HepG2 (cell line): ENCODE data around the gene DDN. TPM values are rescaled to one million over a fixed set of nuclear protein-coding genes. Genes with fewer than 3 reads are reported as not detected.

Experiments used
- ATAC-seq: fragments of 200-7000 bp; cut with Tn5 transposase; 3 replicates; pipeline ENCODE4 v1.9.1; 2020; ENCODE audit warnings: mild to moderate bottlenecking, moderate library complexity
- BruUV-seq: library from RNA; stranded (reverse); fragments of 400-500 nt; replicated peaks from 2 replicates; lab custom pipeline; 2021; lab: Mats Ljungman, UMichigan
- CTCF ChIA-PET: fragments of 300-600 bp; formaldehyde crosslinking; extraction: SDS; loops from one replicate; lab custom pipeline; 2021; ENCODE audit warnings: low total read pairs, inconsistent platforms, low intra/inter-chr PET ratio; lab: Yijun Ruan, JAX
- POLR2A ChIA-PET: fragments of 350-600 bp; sonication (Branson Sonifier 250); formaldehyde crosslinking; loops from one replicate; lab custom pipeline; 2020; ENCODE audit warnings: antibody characterized with exemption, inconsistent platforms; lab: Yijun Ruan, JAX
- DNase-seq: peaks from one replicate; pipeline ENCODE4 v3.0.0-alpha.2; 2015; ENCODE audit warnings: low spot score
- FAIRE-seq: peaks from 3 replicates; lab custom pipeline; 2011; peaks lifted over from hg19 to GRCh38; lab: Jason Lieb, UNC
- H2AFZ ChIP-seq: one replicate; pipeline ENCODE4 v1.6.1; 2011; ENCODE audit warnings: low read length, inconsistent platforms
- H3K27ac ChIP-seq: fragments of 300-600 bp; 3 replicates; pipeline ENCODE4 v1.8.0; 2011; ENCODE audit warnings: mixed run types, mild to moderate bottlenecking, mixed read lengths, low read length, inconsistent platforms; ENCODE audit not compliant: insufficient read depth; ENCODE audit errors: extremely low read length
- H3K27me3 ChIP-seq, 2 experiments: fragments of 200-600 bp in 1 of 2; 2 replicates in 1 of 2; 3 replicates in 1 of 2; pipeline versions ENCODE4 v1.6.0 to v1.8.0; 2011; ENCODE audit warnings: low read length in 2 of 2, mild to moderate bottlenecking in 2 of 2, moderate library complexity in 2 of 2, inconsistent platforms in 1 of 2; ENCODE audit not compliant: insufficient read depth in 2 of 2, control insufficient read depth in 1 of 2
- H3K36me3 ChIP-seq, 2 experiments: fragments of 200-600 bp in 1 of 2; replicated peaks in 1 of 2; 2 replicates in 1 of 2; 3 replicates in 1 of 2; pipeline versions ENCODE4 v1.5.1 to v1.8.0; 2011; ENCODE audit warnings: low read length in 2 of 2, inconsistent platforms in 1 of 2; ENCODE audit not compliant: insufficient read depth in 2 of 2, control insufficient read depth in 1 of 2
- H3K4me1 ChIP-seq: 2 replicates; pipeline ENCODE4 v1.5.1; 2012; ENCODE audit warnings: low read length, inconsistent platforms; ENCODE audit not compliant: insufficient read depth
- H3K4me2 ChIP-seq: 2 replicates; pipeline ENCODE4 v1.6.0; 2011; ENCODE audit warnings: low read depth, low read length, inconsistent platforms
- H3K4me3 ChIP-seq, 3 experiments: fragments of 200-600 bp in 1 of 3; sonication (generic), shearing (Covaris generic) in 1 of 3; replicated peaks in 1 of 3; 2 replicates each; pipeline ENCODE4 v1.5.1; 2011 to 2016; ENCODE audit warnings: low read length in 3 of 3, inconsistent platforms in 2 of 3, low read depth in 2 of 3, mild to moderate bottlenecking in 2 of 3, control low read depth in 1 of 3, mixed read lengths in 1 of 3; ENCODE audit not compliant: insufficient read depth in 1 of 3
- H3K79me2 ChIP-seq: one replicate; pipeline ENCODE4 v1.6.1; 2011; ENCODE audit warnings: low read length, inconsistent platforms; ENCODE audit not compliant: insufficient read depth
- H3K9ac ChIP-seq: 2 replicates; pipeline ENCODE4 v1.6.0; 2011; ENCODE audit warnings: mild to moderate bottlenecking, low read depth, low read length, inconsistent platforms; ENCODE audit not compliant: insufficient read depth
- H3K9me3 ChIP-seq: 2 replicates; pipeline ENCODE4 v1.5.1; 2012; ENCODE audit warnings: mild to moderate bottlenecking, low read length
- H4K20me1 ChIP-seq: 2 replicates; pipeline ENCODE4 v1.6.0; 2011; ENCODE audit warnings: inconsistent platforms, mild to moderate bottlenecking, low read length, moderate library complexity; ENCODE audit not compliant: insufficient read depth
- AGO2 ChIP-seq: fragments of 200-400 bp; formaldehyde crosslinking; optimal IDR thresholded peaks from 2 replicates; pipeline ENCODE3; 2017; ENCODE audit warnings: mild to moderate bottlenecking, low read depth, low read length, moderate library complexity
- ETV5 ChIP-seq: IDR thresholded peaks from 2 replicates; pipeline ENCODE4 v1.6.1; 2018; ENCODE audit warnings: missing biosample characterization, missing genetic modification reagents, inconsistent platforms, borderline replicate concordance
- HNRNPL ChIP-seq: fragments of 200-400 bp; formaldehyde crosslinking; IDR thresholded peaks from 2 replicates; pipeline ENCODE4 v1.6.1; 2017; ENCODE audit warnings: mild to moderate bottlenecking, low read depth, low read length
- MIER2 ChIP-seq: IDR thresholded peaks from 2 replicates; pipeline ENCODE4 v1.6.1; 2016; ENCODE audit warnings: missing biosample characterization, missing genetic modification reagents
- PAX8 ChIP-seq: sonication (generic); formaldehyde crosslinking; IDR thresholded peaks from 2 replicates; pipeline ENCODE4 v1.8.0; 2022; ENCODE audit warnings: mild to moderate bottlenecking, missing genetic modification reagents, borderline replicate concordance
- RARG ChIP-seq: sonication (generic); formaldehyde crosslinking; IDR thresholded peaks from 2 replicates; pipeline ENCODE4 v1.4.0; 2020; ENCODE audit warnings: low read depth, mild to moderate bottlenecking, missing genetic modification reagents
- SRF ChIP-seq: IDR thresholded peaks from 2 replicates; pipeline ENCODE4 v1.6.1; 2011; ENCODE audit warnings: mild to moderate bottlenecking, low read depth, low read length, moderate library complexity
- ZNF552 ChIP-seq: sonication (generic); formaldehyde crosslinking; IDR thresholded peaks from 2 replicates; pipeline ENCODE4 v1.9.0; 2022; ENCODE audit warnings: missing genetic modification reagents, mild to moderate bottlenecking, borderline replicate concordance
- ZNF704 ChIP-seq: sonication (generic); formaldehyde crosslinking; IDR thresholded peaks from 2 replicates; pipeline ENCODE4 v1.8.1; 2023; ENCODE audit warnings: mild to moderate bottlenecking, inconsistent platforms, moderate library complexity, missing genetic modification reagents, borderline replicate concordance
- ZNF781 ChIP-seq: sonication (generic); formaldehyde crosslinking; IDR thresholded peaks from 2 replicates; pipeline ENCODE4 v1.5.1; 2020; ENCODE audit warnings: borderline replicate concordance, mild to moderate bottlenecking, missing genetic modification reagents; ENCODE audit errors: not compliant biosample characterization
- WGBS: methylation state at CpG from one replicate; pipeline ENCODE4 v1.1.6; 2017; ENCODE audit warnings: low lambda C conversion rate; 5-methylcytosine and 5-hydroxymethylcytosine counted together
- in situ Hi-C: cut with HindIII; loops from 2 replicates; pipeline ENCODE4 v1.10.0; 2017; ENCODE audit warnings: low pct_unique_long_range_greater_than_20kb; ENCODE audit not compliant: extremely low pct_ligation_motif_present
- intact Hi-C: fragments of 100-400 bp; cut with micrococcal nuclease; formaldehyde crosslinking; loops from one replicate; pipeline ENCODE4 v1.10.0; 2022; ENCODE audit not compliant: unreplicated experiment
- polyA plus RNA-seq, 8 experiments: library from polyadenylated mRNA; depleted of rRNA in 3 of 8; stranded (reverse) in 7 of 8; unstranded in 1 of 8; fragments of >200 nt; fragmentation: Illumina TruSeq in 4 of 8; extraction: Trizol in 4 of 8; gene quantifications; 2 replicates each; pipeline versions ENCODE4 v1.2.1 to v1.2.3, GENCODE V29; 2011 to 2016; ENCODE audit warnings: low read depth in 4 of 8, missing spikeins in 1 of 8, mixed read lengths in 1 of 8; ENCODE audit not compliant: insufficient read depth in 1 of 8
- total RNA-seq, 5 experiments: library from RNA; depleted of rRNA; stranded (reverse); fragments of >200 nt; fragmentation: Illumina TruSeq; extraction: Trizol; gene quantifications; 2 replicates each; pipeline ENCODE4 v1.2.3, GENCODE V29; 2016; ENCODE audit warnings: low read depth in 1 of 5

DDN gene
- total and polyA plus RNA-seq, 2 of the 13 experiments (the other 11 are each of a cell fraction or from before 2014, with no cell fraction given): 0.24 to 0.53 TPM

- intact Hi-C loops: no loop called here
- H3K9me3 ChIP-seq: no peaks in the 10 kb centered on the region
- peaks cover 39 to 86% of the 10 kb centered on the region in 2 experiments for H3K36me3 ChIP-seq
- DNase-seq: no peak
- H3K27ac ChIP-seq: no peak overlapping the region
- no peak overlapping the region for H3K4me2 ChIP-seq
- H3K79me2 ChIP-seq: no peaks in the 10 kb centered on the region
- in situ Hi-C loops: no loop called here
- no peak overlapping the region for H2AFZ ChIP-seq
- H3K9ac ChIP-seq: no peak overlapping the region
- POLR2A ChIA-PET: no interaction called here
- no peak overlapping the region for H3K4me3 ChIP-seq
- no peak for FAIRE-seq
- 0 out of 2 replicates have a peak, but pooled peaks have one; percentile 23 for TF ChIP-seq HNRNPL
- no peak for TF ChIP-seq PAX8 (CRISPR knock-in tag)
- no peak for TF ChIP-seq RARG (CRISPR knock-in tag)
- TF ChIP-seq MIER2 (CRISPR knock-in tag): no peak
- TF ChIP-seq ZNF552 (CRISPR knock-in tag): no peak
- no peak for TF ChIP-seq ZNF781
- TF ChIP-seq AGO2: peak; percentile 89
- TF ChIP-seq ETV5 (CRISPR knock-in tag): no peak
- no peak for TF ChIP-seq ZNF704
- no peak for TF ChIP-seq SRF
- TF ChIP-seq, all 625 proteins: peak for 2
- no peak; the same call in 2 of the 3 replicates for ATAC-seq
- CTCF ChIA-PET: no interaction called here
- WGBS: 97% methylated on average over 17 of the region's 26 CpGs
- Histone ChIP-seq H3K4me1 (no peaks in the 10 kb centered on the region), H4K20me1 (no peaks in the 10 kb centered on the region), H3K27me3 (no peaks in the 10 kb centered on the region)
- no TSS peak for BruUV-seq
Measured at GRCh38 chr12:49026678-49027480, 27.7 kb upstream of the DDN start.
